ENCODE results near the gene SERPINB4.
"Not testable (repeated sequence)": the region's sequence is repeated elsewhere in the genome, so short reads cannot be mapped to it uniquely, and the experiment has no call there.

DNA sequence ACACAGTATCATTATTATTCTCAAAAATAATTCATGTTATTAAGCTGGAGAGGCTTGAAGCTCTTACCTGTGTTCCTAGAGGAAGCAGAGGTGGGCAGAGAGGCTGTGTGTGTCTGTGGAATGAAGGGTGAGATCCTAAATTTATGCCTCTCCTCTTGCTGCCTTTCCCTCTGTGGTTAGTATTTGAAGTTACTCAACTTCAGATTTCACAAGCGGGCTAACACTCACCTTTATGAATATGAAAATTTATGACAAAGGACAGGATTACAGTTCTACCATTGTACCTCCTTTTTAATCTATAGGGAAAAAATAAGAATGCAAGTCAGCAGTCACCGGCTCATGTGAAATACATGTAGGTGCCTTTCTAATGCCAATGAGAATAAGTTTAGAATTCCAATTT lies at the start of gene SERPINB4:
- TF ChIP-seq, protein P1, sequence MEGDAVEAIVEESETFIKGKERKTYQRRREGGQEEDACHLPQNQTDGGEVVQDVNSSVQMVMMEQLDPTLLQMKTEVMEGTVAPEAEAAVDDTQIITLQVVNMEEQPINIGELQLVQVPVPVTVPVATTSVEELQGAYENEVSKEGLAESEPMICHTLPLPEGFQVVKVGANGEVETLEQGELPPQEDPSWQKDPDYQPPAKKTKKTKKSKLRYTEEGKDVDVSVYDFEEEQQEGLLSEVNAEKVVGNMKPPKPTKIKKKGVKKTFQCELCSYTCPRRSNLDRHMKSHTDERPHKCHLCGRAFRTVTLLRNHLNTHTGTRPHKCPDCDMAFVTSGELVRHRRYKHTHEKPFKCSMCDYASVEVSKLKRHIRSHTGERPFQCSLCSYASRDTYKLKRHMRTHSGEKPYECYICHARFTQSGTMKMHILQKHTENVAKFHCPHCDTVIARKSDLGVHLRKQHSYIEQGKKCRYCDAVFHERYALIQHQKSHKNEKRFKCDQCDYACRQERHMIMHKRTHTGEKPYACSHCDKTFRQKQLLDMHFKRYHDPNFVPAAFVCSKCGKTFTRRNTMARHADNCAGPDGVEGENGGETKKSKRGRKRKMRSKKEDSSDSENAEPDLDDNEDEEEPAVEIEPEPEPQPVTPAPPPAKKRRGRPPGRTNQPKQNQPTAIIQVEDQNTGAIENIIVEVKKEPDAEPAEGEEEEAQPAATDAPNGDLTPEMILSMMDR (IDR thresholded peaks at IDR 0.05): not testable (repeated sequence)
- not testable (repeated sequence) for TF ChIP-seq POLR2A (IDR thresholded peaks at IDR 0.05)

Measured in esophagus squamous epithelium (tissue), 4 donors.